Measurements from ENCODE around the gene RASD2.

RASD2 gene

DNA sequence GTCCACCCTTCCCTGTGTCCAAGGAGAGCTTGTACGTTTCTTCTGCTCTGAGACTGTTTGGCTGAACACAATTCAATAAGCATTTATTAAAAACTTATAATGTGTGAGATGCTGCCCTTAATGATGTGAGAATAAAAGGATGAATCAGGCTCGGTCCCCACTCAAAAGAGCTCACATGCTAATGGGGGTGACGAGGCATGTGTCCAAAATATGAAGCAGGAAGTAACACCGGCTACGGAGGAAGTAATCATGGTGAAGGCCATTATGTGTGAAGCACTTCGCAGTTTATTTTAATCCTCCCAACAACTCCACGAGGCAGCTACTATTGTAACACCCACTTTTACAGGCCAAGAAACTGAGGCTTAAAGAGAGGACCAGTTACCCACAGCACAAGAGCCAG is 3.4 kb upstream of the RASD2 start:
- DNase-seq = no peak
- intact Hi-C loops (cut with DNase I) = no loop called here

DNA sequence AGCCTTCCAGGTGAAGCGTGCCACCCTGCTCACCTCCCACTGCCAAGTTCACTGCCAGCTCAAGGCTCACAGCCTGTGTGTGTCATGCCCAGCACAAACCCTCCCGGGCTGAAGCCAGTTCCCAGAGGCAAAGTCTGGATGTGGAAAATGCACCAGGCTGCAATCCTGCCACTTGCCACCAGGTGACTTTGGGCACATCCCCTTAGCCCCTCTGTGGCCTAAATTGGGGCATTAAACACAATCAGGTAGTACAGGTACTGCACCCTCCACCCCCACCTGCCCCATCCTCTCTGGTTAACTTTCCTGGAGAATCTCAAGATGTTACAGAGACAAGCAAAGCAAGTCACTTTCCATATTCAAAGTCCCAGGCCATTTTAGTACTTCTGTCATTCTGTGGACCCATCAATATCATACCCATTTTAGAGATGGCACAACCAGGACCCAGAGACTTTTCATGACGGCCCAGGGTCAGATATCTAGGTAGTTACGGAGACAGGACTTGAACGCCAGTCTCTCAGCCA is 1.8 kb upstream of the RASD2 start:
- intact Hi-C loops (cut with DNase I) = no loop called here
- peak in 4 of 42 donors; percentile 17 to 63 (median 42) for DNase-seq

DNA sequence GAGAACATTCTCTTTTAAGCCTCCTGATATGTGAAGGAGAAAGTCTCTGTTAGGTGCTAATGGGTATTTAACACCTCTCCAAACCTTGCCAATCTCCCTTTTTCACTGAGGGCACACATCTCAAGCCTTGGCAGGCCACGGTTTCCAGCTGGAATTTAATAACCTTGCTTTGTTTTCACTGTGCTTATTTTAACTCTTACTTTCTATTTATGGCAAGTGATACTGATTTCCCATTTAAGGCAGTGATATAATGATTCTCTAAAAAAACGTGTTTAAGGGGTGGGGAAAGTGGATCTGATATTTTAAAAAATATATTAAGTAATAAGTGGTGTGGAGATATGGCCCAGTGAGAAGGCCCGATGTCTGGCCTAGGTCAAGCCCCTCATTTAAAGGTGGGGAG is 1.1 kb upstream of the RASD2 start:
- no peak for DNase-seq
- intact Hi-C loops (cut with DNase I) = no loop called here

DNA sequence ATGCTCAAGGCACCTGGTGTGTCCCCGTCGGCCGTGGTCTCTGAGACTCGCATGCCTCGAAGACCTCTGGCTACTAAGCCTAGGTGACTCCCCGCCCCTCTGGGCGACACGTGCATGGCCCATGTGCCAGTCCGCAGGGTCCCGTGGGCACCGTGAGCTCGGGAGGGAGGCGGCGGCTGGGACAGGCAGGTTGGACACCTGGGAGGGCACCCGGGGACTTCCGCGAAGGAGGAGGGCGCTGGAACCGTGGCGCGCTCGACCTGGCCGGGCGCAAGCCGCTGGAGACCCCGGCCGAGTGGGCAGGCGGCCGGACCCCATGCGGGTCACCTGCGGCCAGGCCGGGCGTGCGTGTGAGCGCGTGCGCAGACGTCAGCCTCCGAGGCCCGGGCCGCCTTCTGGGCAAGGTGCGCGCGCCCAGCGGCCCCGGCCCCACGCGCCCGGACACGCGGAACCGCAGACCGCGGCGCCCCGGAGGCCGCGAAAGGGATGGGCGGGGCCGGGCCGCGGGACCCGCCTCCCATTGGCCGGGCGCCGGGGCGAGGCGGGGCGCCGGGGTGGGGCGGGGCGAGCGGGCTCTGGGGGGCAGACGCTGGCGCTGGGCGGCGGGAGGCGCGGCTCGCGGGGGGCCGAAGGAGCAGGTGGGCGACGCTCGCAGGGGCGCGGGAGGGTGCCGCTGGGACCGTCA is 579 bp upstream of the RASD2 start:
- intact Hi-C loops (cut with DNase I) = no loop called here
- DNase-seq = peak in 37 of 42 donors; percentile 69 to 88 (median 79)

DNA sequence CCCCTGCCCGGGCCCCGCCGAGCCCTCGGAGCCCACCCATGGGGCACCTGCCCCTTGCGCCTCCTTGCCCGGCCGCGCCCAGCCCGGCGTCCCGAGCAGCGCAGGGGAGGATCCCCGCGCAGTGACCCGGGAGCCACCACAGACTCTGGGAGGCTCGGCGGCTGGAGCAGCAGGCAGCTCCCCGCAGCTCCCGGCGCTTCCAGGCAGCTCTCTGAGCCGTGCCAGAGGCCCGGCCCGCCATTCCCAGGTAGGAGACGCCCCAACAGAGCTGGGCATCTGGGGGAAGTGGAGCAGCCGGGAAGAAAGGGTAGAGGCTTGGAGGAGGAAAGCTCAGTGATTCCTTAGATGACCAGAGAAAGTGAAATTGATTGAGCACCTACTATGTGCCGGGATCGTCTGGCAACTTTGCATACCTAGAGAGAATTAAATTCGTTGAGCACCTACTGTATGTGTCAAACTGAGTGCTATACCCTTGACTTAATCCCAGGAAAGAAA is 670 bp downstream of the RASD2 start:
- peak in 1 of 42 donors; percentile 35 for DNase-seq
- intact Hi-C loops (cut with DNase I) = no loop called here

GRCh38 chr22:35542157-35542938 is 1.7 kb downstream of the RASD2 start:
- intact Hi-C loops (cut with DNase I) = no loop called here
- DNase-seq = peak in 2 of 42 donors; percentile 29 to 45

GRCh38 chr22:35542939-35543516 is 2.4 kb downstream of the RASD2 start:
- DNase-seq = no peak
- intact Hi-C loops (cut with DNase I) = no loop called here

GRCh38 chr22:35543702-35544101 is 3.1 kb downstream of the RASD2 start:
- intact Hi-C loops (cut with DNase I) = no loop called here
- DNase-seq = no peak

DNA sequence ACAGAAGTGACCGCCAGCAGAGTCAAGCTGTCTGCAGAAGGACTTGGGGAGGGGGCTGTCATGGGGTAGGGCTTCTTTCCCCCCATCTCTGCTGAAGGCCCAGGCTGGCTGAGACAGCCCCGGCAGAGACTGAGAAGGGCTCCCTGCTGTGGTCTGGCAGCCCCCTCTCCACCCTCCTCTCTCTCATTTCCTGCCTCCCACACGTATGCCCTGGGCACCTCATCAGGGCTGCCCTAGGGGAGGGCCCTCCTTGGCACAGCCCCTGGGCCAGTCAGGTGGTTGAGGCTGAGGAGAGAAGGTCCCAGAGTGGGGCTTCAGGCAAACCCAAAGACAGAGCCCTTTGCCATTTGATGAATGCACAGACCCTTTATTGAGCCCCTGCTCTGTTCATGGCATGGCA is 3.6 kb downstream of the RASD2 start:
- intact Hi-C loops (cut with DNase I) = no loop called here
- no peak for DNase-seq

DNA sequence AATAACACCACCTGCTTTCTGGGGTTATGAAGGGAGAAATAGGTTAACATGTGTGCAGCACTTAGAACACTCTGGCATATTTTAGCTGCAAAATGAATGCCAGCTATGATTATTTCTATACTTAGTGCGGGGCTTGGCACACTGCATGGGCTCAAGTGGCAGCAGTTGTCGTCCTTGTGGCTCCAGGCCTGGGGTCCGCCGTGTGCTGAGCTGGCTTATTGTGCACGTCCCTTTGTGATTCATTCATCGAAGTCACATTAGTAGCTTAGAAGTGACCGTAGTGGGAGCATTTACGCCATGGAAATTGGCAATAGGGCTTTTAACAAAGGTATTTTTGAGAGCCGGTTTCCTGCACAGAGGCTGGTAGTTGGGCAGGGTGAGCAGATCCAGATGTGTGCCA is 4.2 kb downstream of the RASD2 start:
- DNase-seq = no peak
- intact Hi-C loops (cut with DNase I) = no loop called here

DNA sequence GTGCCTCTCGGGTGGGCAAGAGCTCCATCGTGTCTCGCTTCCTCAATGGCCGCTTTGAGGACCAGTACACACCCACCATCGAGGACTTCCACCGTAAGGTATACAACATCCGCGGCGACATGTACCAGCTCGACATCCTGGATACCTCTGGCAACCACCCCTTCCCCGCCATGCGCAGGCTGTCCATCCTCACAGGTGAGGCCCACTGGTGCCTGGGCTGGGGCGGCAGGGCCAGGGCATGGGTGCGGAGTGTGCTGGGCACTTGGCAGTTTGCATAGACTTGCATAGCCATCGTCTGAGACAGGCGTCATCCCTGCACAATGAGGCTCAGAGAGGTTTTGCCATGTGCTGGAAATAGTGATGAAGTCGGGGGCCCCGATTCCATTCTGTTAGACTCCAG is 6.3 kb downstream of the RASD2 start:
- intact Hi-C loops (cut with DNase I) = no loop called here
- DNase-seq = peak in 1 of 42 donors; percentile 36

- intact Hi-C loops (cut with DNase I) = no loop called here
These were observed 7.5 kb downstream of the RASD2 start for GRCh38 chr22:35547987-35548721.

DNA sequence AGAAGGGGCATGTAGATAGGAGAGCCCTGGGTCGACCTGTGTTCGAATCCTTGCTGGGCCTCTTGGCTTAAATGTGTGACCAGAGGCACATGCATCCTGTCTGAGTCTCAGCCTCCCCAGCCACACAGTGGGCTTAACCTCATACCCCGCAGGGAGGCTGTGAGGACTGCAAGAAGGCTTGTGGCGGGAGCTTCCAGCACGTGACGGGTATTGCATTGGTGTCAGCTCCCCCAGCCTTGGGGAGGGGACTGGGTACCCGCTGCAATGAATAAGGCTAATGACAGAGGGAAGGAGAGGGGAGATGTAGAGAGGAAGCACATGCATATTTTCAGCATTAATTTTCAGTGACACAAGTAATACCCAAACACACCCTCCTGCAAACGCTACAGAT is 8.1 kb downstream of the RASD2 start:
- intact Hi-C loops (cut with DNase I) = no loop called here
- DNase-seq = no peak

More at GRCh38 chr22:35547987-35548721, 7.5 kb downstream of the RASD2 start:
- peak in 2 of 42 donors; percentile 27 to 58 for DNase-seq

- DNase-seq = peak in 32 of 42 donors; percentile 42 to 78 (median 62)
- intact Hi-C loops (cut with DNase I) = no loop called here
These were observed 8.7 kb downstream of the RASD2 start for GRCh38 chr22:35549328-35549727.

- intact Hi-C loops (cut with DNase I) = no loop called here
- DNase-seq = no peak
These were observed 11.0 kb downstream of the RASD2 start for GRCh38 chr22:35551549-35552177.

DNA sequence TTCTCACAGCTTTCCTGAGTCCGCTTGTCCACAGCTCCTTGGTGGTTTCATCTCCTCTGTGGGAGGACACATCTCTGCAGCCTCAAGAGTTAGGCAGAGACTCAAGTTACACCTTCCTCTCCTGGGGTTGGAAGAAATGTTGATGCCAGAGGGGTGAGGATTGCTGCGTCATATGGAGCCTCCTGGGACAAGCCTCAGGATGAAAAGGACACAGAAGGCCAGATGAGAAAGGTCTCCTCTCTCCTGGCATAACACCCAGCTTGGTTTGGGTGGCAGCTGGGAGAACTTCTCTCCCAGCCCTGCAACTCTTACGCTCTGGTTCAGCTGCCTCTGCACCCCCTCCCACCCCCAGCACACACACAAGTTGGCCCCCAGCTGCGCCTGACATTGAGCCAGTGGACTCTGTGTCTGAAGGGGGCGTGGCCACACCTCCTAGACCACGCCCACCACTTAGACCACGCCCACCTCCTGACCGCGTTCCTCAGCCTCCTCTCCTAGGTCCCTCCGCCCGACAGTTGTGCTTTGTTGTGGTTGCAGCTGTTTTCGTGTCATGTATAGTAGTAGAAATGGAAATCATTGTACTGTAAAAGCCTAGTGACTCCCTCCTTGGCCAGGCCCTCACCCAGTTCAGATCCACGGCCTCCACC is 11.7 kb downstream of the RASD2 start:
- DNase-seq = peak in 6 of 42 donors; percentile 32 to 59 (median 50)
- intact Hi-C loops (cut with DNase I) = no loop called here

DNA sequence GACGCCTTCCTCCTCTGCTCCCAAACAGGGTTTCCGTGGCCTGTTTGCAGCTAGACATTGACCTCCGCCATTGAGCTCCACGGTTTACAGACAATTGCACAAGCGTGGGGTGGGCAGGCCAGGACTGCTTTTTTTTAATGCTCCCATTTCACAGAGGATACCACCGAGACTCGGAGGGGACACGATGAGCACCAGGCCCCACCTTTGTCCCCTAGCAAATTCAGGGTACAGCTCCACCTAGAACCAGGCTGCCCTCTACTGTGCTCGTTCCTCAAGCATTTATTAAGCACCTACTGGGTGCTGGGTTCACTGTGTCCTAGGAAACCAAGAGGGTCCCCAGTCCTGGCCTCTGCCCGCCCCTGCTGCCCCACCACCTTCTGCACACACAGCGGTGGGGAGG is 12.2 kb downstream of the RASD2 start:
- DNase-seq = no peak
- intact Hi-C loops (cut with DNase I) = no loop called here

DNA sequence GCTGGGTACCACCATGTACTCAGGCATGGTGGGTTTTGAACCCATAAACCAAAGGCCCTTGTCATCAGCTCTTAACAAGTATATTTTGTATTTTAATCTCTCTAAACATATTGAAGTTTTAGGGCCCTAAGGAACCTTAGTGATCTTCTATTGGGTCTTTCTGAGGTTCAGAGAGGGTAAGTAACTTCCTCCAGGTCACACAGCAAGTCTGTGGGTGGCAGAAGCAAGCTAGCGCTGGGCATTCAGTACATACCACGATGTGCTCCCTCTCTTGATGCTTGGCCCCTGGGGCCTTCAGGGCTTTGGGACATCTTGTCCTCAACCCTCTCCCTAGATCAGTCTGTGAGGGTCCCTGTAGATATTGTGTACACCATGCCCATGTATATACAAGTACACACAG is 12.7 kb downstream of the RASD2 start:
- DNase-seq = peak in 1 of 42 donors; percentile 29
- intact Hi-C loops (cut with DNase I) = no loop called here
